Vagina (tissue), 2 donors: ENCODE measurements around the gene MICAL3.

Experiments used
- POLR2A ChIP-seq, 2 donors: fragments of 450-650 bp; IDR thresholded peaks; one replicate each; pipeline ENCODE4 v1.6.1; 2017; ENCODE audit warnings: antibody characterized with exemption in 2 of 2, mild to moderate bottlenecking in 2 of 2, moderate library complexity in 2 of 2
- POLR2AphosphoS5 ChIP-seq, 2 donors: sonication (generic); formaldehyde crosslinking; IDR thresholded peaks; one replicate each; pipeline ENCODE4 v1.9.0; 2017; ENCODE audit warnings: antibody characterized with exemption in 2 of 2, mild to moderate bottlenecking in 2 of 2, low read depth in 1 of 2; ENCODE audit not compliant: insufficient read depth in 1 of 2
- TF ChIP-seq, protein P1 (sequence below), 3 experiments: fragments of 450-650 bp in 2 of 3; fragments of 200-600 bp in 1 of 3; sonication (generic) in 1 of 3; IDR thresholded peaks; one replicate each; pipeline ENCODE4 v1.5.1; 2017 to 2019; ENCODE audit warnings: antibody characterized with exemption in 3 of 3, mild to moderate bottlenecking in 2 of 3, moderate library complexity in 2 of 3

DNA sequence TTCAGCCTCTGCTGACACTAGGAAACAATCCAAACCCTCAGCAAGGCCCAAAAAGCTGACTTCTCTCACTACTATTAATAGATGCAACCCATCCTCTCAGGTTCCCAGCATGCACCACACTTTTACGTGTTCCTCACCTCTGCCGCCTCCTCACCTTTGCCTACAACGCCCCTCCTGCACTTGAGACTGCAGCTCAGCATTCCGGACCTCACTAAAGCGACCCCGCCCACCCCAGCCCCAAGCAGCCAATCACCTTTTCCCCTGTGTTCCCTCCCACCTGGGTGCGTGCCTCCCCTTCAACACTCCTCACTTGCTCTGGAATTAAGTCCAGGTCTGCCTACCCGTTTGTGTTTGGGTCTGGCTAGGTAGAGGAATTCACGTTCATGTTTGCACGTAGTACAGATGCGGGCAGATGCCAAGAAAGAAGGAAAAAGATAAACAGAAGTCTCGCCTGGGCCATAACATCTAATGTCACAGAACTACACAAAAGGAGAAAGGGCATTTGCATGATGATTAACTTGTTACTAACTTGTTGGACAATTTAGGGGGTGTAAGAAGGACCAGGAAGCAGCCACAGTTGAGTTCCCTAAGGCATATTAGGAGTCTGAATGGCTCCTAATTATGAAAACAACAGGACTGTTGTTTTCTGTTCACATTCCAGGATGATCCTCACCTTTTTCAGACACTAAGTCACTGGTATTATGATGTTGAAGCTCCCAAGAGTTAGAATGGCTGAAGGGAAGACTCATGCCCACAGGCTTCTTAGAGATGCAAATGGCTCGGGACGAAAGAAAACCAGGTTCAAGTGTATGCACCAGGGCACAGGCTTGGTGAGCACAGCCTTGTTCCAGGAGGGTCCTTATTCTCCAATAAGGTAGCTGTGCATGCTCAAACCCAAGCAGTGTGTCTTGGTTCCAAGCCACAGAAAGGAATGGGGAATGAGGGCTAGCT lies 102.2 kb downstream of the MICAL3 start:
- TF ChIP-seq, protein P1, sequence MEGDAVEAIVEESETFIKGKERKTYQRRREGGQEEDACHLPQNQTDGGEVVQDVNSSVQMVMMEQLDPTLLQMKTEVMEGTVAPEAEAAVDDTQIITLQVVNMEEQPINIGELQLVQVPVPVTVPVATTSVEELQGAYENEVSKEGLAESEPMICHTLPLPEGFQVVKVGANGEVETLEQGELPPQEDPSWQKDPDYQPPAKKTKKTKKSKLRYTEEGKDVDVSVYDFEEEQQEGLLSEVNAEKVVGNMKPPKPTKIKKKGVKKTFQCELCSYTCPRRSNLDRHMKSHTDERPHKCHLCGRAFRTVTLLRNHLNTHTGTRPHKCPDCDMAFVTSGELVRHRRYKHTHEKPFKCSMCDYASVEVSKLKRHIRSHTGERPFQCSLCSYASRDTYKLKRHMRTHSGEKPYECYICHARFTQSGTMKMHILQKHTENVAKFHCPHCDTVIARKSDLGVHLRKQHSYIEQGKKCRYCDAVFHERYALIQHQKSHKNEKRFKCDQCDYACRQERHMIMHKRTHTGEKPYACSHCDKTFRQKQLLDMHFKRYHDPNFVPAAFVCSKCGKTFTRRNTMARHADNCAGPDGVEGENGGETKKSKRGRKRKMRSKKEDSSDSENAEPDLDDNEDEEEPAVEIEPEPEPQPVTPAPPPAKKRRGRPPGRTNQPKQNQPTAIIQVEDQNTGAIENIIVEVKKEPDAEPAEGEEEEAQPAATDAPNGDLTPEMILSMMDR (IDR thresholded peaks at IDR 0.05) = no peak
- no peak for TF ChIP-seq POLR2A (IDR thresholded peaks at IDR 0.05)
- no peak for TF ChIP-seq POLR2AphosphoS5 (IDR thresholded peaks at IDR 0.05; ENCODE audit: insufficient read depth in 1 of 2, low read depth in 1 of 2)
